22Rv1 (cell line): ENCODE measurements around the gene KRTAP5-7.

Experiments
- ZFX ChIP-seq: fragments of 450-650 bp; IDR thresholded peaks from 2 replicates; pipeline ENCODE4 v1.6.1; 2017; ENCODE audit warnings: antibody characterized with exemption, borderline replicate concordance
- TF ChIP-seq, protein P1 (sequence below): fragments of 450-650 bp; IDR thresholded peaks from 2 replicates; pipeline ENCODE4 v1.5.1; 2017; ENCODE audit warnings: mild to moderate bottlenecking

DNA sequence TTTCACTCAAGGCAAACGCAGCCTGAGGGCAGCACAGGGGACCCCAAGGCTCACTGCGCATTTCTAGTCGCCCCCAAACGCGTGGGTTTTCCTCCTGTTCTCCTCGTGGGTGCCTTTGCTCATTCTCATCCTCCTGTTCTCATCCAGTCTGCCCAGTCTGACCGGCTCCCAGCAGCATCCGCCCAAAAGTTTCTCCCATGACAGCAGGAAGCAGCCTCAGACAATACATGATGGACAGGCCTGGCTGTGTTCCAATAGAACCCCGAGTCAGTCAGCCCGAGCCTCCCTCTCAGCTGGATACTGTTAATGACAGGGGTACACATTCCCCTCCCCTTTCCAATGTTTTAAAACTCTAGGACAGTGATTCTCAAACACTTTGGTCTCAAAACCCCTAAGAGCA lies 22.5 kb upstream of the KRTAP5-7 start:
- TF ChIP-seq, protein P1, sequence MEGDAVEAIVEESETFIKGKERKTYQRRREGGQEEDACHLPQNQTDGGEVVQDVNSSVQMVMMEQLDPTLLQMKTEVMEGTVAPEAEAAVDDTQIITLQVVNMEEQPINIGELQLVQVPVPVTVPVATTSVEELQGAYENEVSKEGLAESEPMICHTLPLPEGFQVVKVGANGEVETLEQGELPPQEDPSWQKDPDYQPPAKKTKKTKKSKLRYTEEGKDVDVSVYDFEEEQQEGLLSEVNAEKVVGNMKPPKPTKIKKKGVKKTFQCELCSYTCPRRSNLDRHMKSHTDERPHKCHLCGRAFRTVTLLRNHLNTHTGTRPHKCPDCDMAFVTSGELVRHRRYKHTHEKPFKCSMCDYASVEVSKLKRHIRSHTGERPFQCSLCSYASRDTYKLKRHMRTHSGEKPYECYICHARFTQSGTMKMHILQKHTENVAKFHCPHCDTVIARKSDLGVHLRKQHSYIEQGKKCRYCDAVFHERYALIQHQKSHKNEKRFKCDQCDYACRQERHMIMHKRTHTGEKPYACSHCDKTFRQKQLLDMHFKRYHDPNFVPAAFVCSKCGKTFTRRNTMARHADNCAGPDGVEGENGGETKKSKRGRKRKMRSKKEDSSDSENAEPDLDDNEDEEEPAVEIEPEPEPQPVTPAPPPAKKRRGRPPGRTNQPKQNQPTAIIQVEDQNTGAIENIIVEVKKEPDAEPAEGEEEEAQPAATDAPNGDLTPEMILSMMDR: no peak
- no peak for TF ChIP-seq ZFX
